LNCAP (cell line): ENCODE measurements around the gene SLC6A8.

ENCODE experiments used
- TF ChIP-seq, protein P1 (sequence below): fragments of 450-650 bp; IDR thresholded peaks from 2 replicates; pipeline ENCODE4 v1.5.1; 2017; ENCODE audit warnings: mild to moderate bottlenecking

Gene SLC6A8

GRCh38 chrX:153741446-153741845 lies 53.7 kb downstream of the SLC6A8 start:
- TF ChIP-seq, protein P1, sequence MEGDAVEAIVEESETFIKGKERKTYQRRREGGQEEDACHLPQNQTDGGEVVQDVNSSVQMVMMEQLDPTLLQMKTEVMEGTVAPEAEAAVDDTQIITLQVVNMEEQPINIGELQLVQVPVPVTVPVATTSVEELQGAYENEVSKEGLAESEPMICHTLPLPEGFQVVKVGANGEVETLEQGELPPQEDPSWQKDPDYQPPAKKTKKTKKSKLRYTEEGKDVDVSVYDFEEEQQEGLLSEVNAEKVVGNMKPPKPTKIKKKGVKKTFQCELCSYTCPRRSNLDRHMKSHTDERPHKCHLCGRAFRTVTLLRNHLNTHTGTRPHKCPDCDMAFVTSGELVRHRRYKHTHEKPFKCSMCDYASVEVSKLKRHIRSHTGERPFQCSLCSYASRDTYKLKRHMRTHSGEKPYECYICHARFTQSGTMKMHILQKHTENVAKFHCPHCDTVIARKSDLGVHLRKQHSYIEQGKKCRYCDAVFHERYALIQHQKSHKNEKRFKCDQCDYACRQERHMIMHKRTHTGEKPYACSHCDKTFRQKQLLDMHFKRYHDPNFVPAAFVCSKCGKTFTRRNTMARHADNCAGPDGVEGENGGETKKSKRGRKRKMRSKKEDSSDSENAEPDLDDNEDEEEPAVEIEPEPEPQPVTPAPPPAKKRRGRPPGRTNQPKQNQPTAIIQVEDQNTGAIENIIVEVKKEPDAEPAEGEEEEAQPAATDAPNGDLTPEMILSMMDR: no peak

- TF ChIP-seq, protein P1: no peak
Observed at GRCh38 chrX:153744210-153745066, 56.7 kb downstream of the SLC6A8 start.
